Measurements from ENCODE around the gene PRDM16. TPM values are rescaled to one million over a fixed set of nuclear protein-coding genes. Genes with fewer than 3 reads are reported as not detected.
A peak's percentile ranks its signal among the peaks of the same experiment; 100 is the strongest.

Gene PRDM16
- total RNA-seq, 1 donor, result 19.9 TPM

GRCh38 chr1:3312310-3312897, 243.4 kb downstream of the PRDM16 start:
- DNase-seq (ENCODE audit: low read depth in 2 of 3, low spot score in 2 of 3), result no peak

GRCh38 chr1:3312898-3313575, 244.0 kb downstream of the PRDM16 start:
- DNase-seq (ENCODE audit: low read depth in 2 of 3, low spot score in 2 of 3), result peak in 2 of 3 donors; percentile 90 to 93

DNA sequence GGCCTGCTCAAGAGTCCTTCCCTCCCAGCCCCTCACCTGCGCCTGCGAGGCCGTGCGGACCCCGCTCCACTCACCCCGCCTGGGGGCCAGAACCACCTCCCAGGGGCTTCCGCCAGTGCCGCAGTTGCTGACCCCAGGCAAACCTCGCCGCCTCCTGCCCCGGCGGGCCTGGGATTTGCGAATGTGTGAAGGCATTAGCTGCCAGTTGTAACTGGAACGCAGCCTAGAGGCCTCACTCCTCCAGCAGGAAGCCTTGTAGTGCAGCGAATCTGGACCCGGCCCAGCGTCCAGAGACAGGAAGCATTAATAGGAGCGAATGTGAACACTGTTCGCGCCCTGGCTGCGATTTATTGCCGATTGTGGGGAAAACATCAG, 244.6 kb downstream of the PRDM16 start:
- peak in 1 of 3 donors; percentile 12 for DNase-seq (ENCODE audit: low read depth in 2 of 3, low spot score in 2 of 3)

DNA sequence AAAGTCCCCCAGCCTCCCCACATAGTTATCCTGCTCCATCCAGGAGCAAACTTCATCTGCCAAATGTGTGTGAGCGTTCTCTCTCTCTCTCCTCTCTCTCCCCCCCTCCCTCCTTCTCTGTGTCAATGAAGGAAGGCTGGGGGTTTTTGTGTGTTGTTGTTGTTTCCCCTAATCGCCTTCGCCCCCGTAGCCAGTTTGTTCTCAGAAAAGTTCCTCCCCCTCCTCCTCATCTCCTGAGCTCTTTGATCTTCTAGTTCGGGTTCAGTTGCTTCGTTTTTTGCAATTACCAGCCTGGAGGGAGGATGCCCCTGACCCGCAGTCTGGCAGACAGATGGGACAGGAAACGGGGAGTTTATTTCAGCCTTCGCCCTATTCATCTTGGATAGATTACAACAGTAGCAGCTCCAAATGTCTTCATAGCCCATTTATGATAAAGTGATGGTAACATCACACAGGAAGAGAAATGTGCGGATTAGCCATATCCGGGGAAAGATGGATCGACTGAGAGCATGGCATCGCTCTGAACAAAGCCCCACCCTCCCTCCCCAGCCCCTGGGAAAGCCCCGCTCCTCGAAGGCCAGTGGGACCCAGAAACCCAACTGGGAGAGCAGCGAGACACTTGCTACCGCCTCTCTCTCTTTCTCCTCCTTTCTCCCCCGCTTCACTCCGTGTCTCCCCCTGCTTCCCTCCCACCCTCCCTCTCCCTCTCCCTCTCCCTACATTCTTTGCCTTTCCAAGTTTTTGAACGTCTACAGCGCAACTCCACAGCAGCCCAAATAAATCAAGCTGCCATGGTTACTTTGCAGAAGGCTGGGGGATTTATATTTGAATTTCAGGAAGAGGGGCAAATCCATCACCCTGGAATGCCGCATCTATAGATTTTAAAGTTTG, 245.7 kb downstream of the PRDM16 start:
- no peak for DNase-seq (ENCODE audit: low read depth in 2 of 3, low spot score in 2 of 3)

- peak in 1 of 3 donors; percentile 25 for DNase-seq (ENCODE audit: low read depth in 2 of 3, low spot score in 2 of 3)
These were observed 246.7 kb downstream of the PRDM16 start for GRCh38 chr1:3315399-3316339.

DNA sequence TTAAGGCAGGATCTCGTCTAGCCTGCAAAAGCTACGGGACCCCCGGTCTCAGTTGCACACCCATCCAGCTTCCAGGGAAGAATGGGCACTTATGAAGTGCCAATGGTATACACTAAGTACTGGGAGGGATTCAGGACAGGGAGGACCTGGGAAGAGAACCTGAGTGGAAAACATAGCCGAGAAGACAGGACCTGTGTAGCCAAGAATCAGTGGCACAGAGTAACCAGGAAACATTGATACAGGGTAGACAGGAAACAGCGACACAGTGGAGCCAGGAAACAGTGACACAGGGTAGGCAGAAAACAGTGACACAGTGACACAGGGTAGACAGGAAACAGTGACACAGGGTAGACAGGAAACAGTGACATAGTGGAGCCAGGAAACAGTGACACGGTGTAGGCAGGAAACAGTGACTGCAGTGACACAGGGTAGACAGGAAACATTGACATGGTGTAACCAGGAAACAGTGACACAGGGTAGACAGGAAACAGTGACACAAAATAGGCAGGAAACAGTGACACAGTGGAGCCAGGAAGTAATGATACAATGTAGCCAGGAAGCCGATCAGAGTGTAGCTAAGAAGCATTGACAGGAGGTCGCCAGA, 247.4 kb downstream of the PRDM16 start:
- DNase-seq (ENCODE audit: low read depth in 2 of 3, low spot score in 2 of 3), result peak in 2 of 3 donors; percentile 71 to 79

GRCh38 chr1:3317456-3317855, 248.5 kb downstream of the PRDM16 start:
- DNase-seq (ENCODE audit: low read depth in 2 of 3, low spot score in 2 of 3), result no peak

DNA sequence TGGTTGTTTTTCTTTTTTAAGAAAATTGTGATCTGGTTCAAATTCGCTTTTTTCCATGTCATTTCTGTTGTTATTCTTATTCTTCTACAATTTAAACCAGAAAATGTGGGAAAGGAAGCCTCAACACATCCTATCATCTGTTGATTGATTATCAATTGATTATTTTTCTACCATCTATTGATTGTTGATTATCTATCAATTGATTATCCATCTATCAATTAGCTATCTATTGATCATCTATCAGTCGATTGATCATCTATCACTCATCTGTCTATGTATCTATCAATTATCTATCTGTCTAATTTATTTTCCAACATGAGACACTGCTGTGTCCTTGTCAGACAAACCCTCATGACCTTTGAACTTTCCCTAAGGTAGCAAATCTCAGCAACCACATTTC, 249.3 kb downstream of the PRDM16 start:
- DNase-seq (ENCODE audit: low read depth in 2 of 3, low spot score in 2 of 3), result no peak

DNA sequence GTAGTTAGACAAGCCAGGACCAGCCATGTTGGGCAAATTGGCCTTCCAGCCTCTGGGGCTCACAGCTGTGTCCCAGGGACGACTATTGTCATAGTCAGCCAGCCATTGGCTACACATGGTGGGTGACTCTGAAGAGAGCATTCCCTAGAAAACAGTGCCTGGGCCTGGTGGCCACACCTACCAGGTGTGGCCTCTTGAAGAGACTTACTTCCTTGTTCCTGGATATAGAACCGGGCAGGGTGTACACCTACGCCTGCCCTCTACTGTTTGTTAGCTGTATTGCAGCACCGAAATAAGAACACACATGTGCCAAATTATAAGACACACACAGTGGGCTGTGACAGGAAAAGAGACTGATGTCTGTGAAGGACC, 250.9 kb downstream of the PRDM16 start:
- DNase-seq (ENCODE audit: low read depth in 2 of 3, low spot score in 2 of 3), result peak in 2 of 3 donors; percentile 71 to 78

GRCh38 chr1:3320246-3321152, 251.5 kb downstream of the PRDM16 start:
- DNase-seq (ENCODE audit: low read depth in 2 of 3, low spot score in 2 of 3), result peak in 2 of 3 donors; percentile 68 to 71

GRCh38 chr1:3321559-3322449, 252.8 kb downstream of the PRDM16 start:
- peak in 1 of 3 donors; percentile 48 for DNase-seq (ENCODE audit: low read depth in 2 of 3, low spot score in 2 of 3)

GRCh38 chr1:3322450-3323020, 253.5 kb downstream of the PRDM16 start:
- no peak for DNase-seq (ENCODE audit: low read depth in 2 of 3, low spot score in 2 of 3)

- peak in 1 of 3 donors; percentile 9 for DNase-seq (ENCODE audit: low read depth in 2 of 3, low spot score in 2 of 3)
These were observed 254.2 kb downstream of the PRDM16 start for GRCh38 chr1:3323021-3323795.

- DNase-seq (ENCODE audit: low read depth in 2 of 3, low spot score in 2 of 3), result no peak
These were observed 255.0 kb downstream of the PRDM16 start for GRCh38 chr1:3323796-3324703.

- DNase-seq (ENCODE audit: low read depth in 2 of 3, low spot score in 2 of 3), result no peak
These were observed 255.9 kb downstream of the PRDM16 start for GRCh38 chr1:3324704-3325535.
